ENCODE data around the gene ATP10D. TPM values are rescaled to one million over a fixed set of nuclear protein-coding genes. Genes with fewer than 3 reads are reported as not detected.
A peak's percentile ranks its signal among the peaks of the same experiment; 100 is the strongest.

The ATP10D gene
- total RNA-seq, 1 donor from 2014 or later: 25.2 TPM

GRCh38 chr4:47488706-47489105 is 3.6 kb downstream of the ATP10D start:
- Histone ChIP-seq H3K4me3 (no peak overlapping the region), H3K27me3 (ENCODE audit: low read depth) (no peaks in the 10 kb centered on the region), H3K9me3 (no peaks in the 10 kb centered on the region), H3K36me3 (no peaks in the 10 kb centered on the region), H3K4me1 (peaks cover 13% of the 10 kb centered on the region), H3K27ac (no peak overlapping the region)
- no peak for ATAC-seq
- no peak for DNase-seq
- no peak for TF ChIP-seq CTCF (IDR thresholded peaks at IDR 0.05)
- intact Hi-C loops (cut with DNase I): no loop called here

- H3K36me3 ChIP-seq: no peaks in the 10 kb centered on the region
- no peaks in the 10 kb centered on the region for H3K27me3 ChIP-seq (ENCODE audit: low read depth)
- ATAC-seq (peak; percentile 39 to 59), DNase-seq (no peak)
- H3K4me3 ChIP-seq: no peak overlapping the region
- no peak overlapping the region for H3K27ac ChIP-seq
- no peaks in the 10 kb centered on the region for H3K9me3 ChIP-seq
- H3K4me1 ChIP-seq: peaks cover 13% of the 10 kb centered on the region
- intact Hi-C loops (cut with DNase I): no loop called here
- peak; percentile 21 for TF ChIP-seq CTCF (IDR thresholded peaks at IDR 0.05)
Measured at GRCh38 chr4:47490550-47490949, 5.5 kb downstream of the ATP10D start.

- DNase-seq (no peak), ATAC-seq (no peak)
- H3K4me3 ChIP-seq: no peak overlapping the region
- no peaks in the 10 kb centered on the region for H3K27me3 ChIP-seq (ENCODE audit: low read depth)
- no peaks in the 10 kb centered on the region for H3K9me3 ChIP-seq
- intact Hi-C loops (cut with DNase I): no loop called here
- no peak overlapping the region for H3K27ac ChIP-seq
- no peaks in the 10 kb centered on the region for H3K36me3 ChIP-seq
- H3K4me1 ChIP-seq: no peaks in the 10 kb centered on the region
- TF ChIP-seq CTCF (IDR thresholded peaks at IDR 0.05): no peak
Measured at GRCh38 chr4:47493238-47494123, 8.4 kb downstream of the ATP10D start.

- intact Hi-C loops (cut with DNase I): no loop called here
- Histone ChIP-seq H3K27ac (no peak overlapping the region), H3K27me3 (ENCODE audit: low read depth) (no peaks in the 10 kb centered on the region), H3K4me3 (no peak overlapping the region), H3K4me1 (peaks cover 1% of the 10 kb centered on the region), H3K36me3 (no peaks in the 10 kb centered on the region), H3K9me3 (no peaks in the 10 kb centered on the region)
- ATAC-seq (no peak), DNase-seq (no peak)
- no peak for TF ChIP-seq CTCF (IDR thresholded peaks at IDR 0.05)
Measured at GRCh38 chr4:47494124-47494430, 9.0 kb downstream of the ATP10D start.

- no peaks in the 10 kb centered on the region for H3K27me3 ChIP-seq (ENCODE audit: low read depth)
- no peak overlapping the region for H3K27ac ChIP-seq
- intact Hi-C loops (cut with DNase I): no loop called here
- no peak overlapping the region for H3K4me3 ChIP-seq
- DNase-seq (no peak), ATAC-seq (no peak)
- peaks cover 12% of the 10 kb centered on the region for H3K4me1 ChIP-seq
- no peak for TF ChIP-seq CTCF (IDR thresholded peaks at IDR 0.05)
- H3K9me3 ChIP-seq: no peaks in the 10 kb centered on the region
- H3K36me3 ChIP-seq: no peaks in the 10 kb centered on the region
Measured at GRCh38 chr4:47498899-47499298, 13.8 kb downstream of the ATP10D start.

Measured in lower lobe of right lung (tissue), 2 donors.